Eye (tissue), 1 donor: ENCODE data around the gene LTC4S.
"Not testable (repeated sequence)": the region's sequence is repeated elsewhere in the genome, so short reads cannot be mapped to it uniquely, and the experiment has no call there.

Source experiments
- DNase-seq: peaks from one replicate; pipeline ENCODE4 v3.0.0-alpha.2; 2015

LTC4S gene

GRCh38 chr5:179771311-179771895, 22.4 kb upstream of the LTC4S start:
- DNase-seq: no peak

GRCh38 chr5:179772351-179772750, 21.4 kb upstream of the LTC4S start:
- DNase-seq: no peak

GRCh38 chr5:179773686-179774040, 20.1 kb upstream of the LTC4S start:
- no peak for DNase-seq

GRCh38 chr5:179774442-179774841, 19.3 kb upstream of the LTC4S start:
- DNase-seq: no peak

GRCh38 chr5:179776411-179776938, 17.3 kb upstream of the LTC4S start:
- DNase-seq: no peak

- DNase-seq: no peak
Measured at GRCh38 chr5:179777456-179777855, 16.3 kb upstream of the LTC4S start.

- DNase-seq: no peak
Measured at GRCh38 chr5:179777909-179778308, 15.9 kb upstream of the LTC4S start.

GRCh38 chr5:179778591-179778990, 15.2 kb upstream of the LTC4S start:
- DNase-seq: no peak

- no peak for DNase-seq
Measured at GRCh38 chr5:179779826-179780225, 14.0 kb upstream of the LTC4S start.

GRCh38 chr5:179780362-179780761, 13.4 kb upstream of the LTC4S start:
- no peak for DNase-seq

GRCh38 chr5:179781846-179782245, 11.9 kb upstream of the LTC4S start:
- no peak for DNase-seq

GRCh38 chr5:179783128-179783527, 10.7 kb upstream of the LTC4S start:
- DNase-seq: no peak

GRCh38 chr5:179786861-179787260, 6.9 kb upstream of the LTC4S start:
- DNase-seq: no peak

- no peak for DNase-seq
Measured at GRCh38 chr5:179788193-179788854, 5.5 kb upstream of the LTC4S start.

GRCh38 chr5:179789278-179789677, 4.5 kb upstream of the LTC4S start:
- DNase-seq: not testable (repeated sequence)

- DNase-seq: no peak
Measured at GRCh38 chr5:179791881-179792611, 1.7 kb upstream of the LTC4S start.

- DNase-seq: no peak
Measured at GRCh38 chr5:179792612-179793467, 946 bp upstream of the LTC4S start.

GRCh38 chr5:179794171-179794570, 385 bp downstream of the LTC4S start:
- DNase-seq: no peak

- no peak for DNase-seq
Measured at GRCh38 chr5:179794575-179794974, 789 bp downstream of the LTC4S start.

GRCh38 chr5:179795049-179795862, 1.5 kb downstream of the LTC4S start:
- peak; percentile 69 for DNase-seq

GRCh38 chr5:179795863-179796833, 2.4 kb downstream of the LTC4S start:
- DNase-seq: peak; percentile 89
